H54 (cell line): ENCODE data around the gene MOBP.
A peak's percentile ranks its signal among the peaks of the same experiment; 100 is the strongest.
"Not testable (repeated sequence)": the region's sequence is repeated elsewhere in the genome, so short reads cannot be mapped to it uniquely, and the experiment has no call there.

Experiments used
- DNase-seq: peaks from one replicate; pipeline ENCODE4 v3.0.0; 2011; ENCODE audit warnings: low spot score, mixed read lengths; ENCODE audit not compliant: insufficient read length
- FAIRE-seq: peaks from 3 replicates; lab custom pipeline; 2011; peaks lifted over from hg19 to GRCh38; lab: Jason Lieb, UNC
- POLR2A ChIP-seq: IDR thresholded peaks from 2 replicates; pipeline ENCODE4 v1.6.1; 2011; ENCODE audit warnings: low read depth, mild to moderate bottlenecking, low read length

The MOBP gene

GRCh38 chr3:39438880-39439279 lies 28.6 kb upstream of the MOBP start:
- FAIRE-seq (no peak), DNase-seq (no peak)
- TF ChIP-seq POLR2A = no peak

- no peak for TF ChIP-seq POLR2A
- DNase-seq (no peak), FAIRE-seq (no peak)
Observed at GRCh38 chr3:39440316-39440715, 27.2 kb upstream of the MOBP start.

- no peak for DNase-seq
- FAIRE-seq = no peak
- TF ChIP-seq POLR2A = no peak
Observed at GRCh38 chr3:39443530-39443929, 23.9 kb upstream of the MOBP start.

- DNase-seq (no peak), FAIRE-seq (no peak)
- no peak for TF ChIP-seq POLR2A
Observed at GRCh38 chr3:39445927-39446326, 21.6 kb upstream of the MOBP start.

- TF ChIP-seq POLR2A = no peak
- FAIRE-seq = no peak
- DNase-seq = no peak
Observed at GRCh38 chr3:39446444-39446843, 21.0 kb upstream of the MOBP start.

- TF ChIP-seq POLR2A = no peak
- DNase-seq = peak; percentile 72
Observed at GRCh38 chr3:39447637-39448483, 19.6 kb upstream of the MOBP start.

GRCh38 chr3:39448506-39449233 lies 18.8 kb upstream of the MOBP start:
- FAIRE-seq (no peak), DNase-seq (no peak)
- TF ChIP-seq POLR2A = no peak

More at GRCh38 chr3:39447637-39448483, 19.6 kb upstream of the MOBP start:
- peak; percentile 92 for FAIRE-seq

GRCh38 chr3:39449796-39450195 lies 17.7 kb upstream of the MOBP start:
- DNase-seq (no peak), FAIRE-seq (no peak)
- no peak for TF ChIP-seq POLR2A

GRCh38 chr3:39453134-39453533 lies 14.3 kb upstream of the MOBP start:
- no peak for DNase-seq
- no peak for FAIRE-seq

GRCh38 chr3:39453872-39454271 lies 13.6 kb upstream of the MOBP start:
- not testable (repeated sequence) for DNase-seq, FAIRE-seq

More at GRCh38 chr3:39453134-39453533, 14.3 kb upstream of the MOBP start:
- no peak for TF ChIP-seq POLR2A

- TF ChIP-seq POLR2A = no peak
- FAIRE-seq = no peak
- no peak for DNase-seq
Observed at GRCh38 chr3:39454591-39455217, 12.8 kb upstream of the MOBP start.

GRCh38 chr3:39456159-39456558 lies 11.3 kb upstream of the MOBP start:
- FAIRE-seq = no peak
- DNase-seq = no peak
- no peak for TF ChIP-seq POLR2A

GRCh38 chr3:39457361-39457760 lies 10.1 kb upstream of the MOBP start:
- DNase-seq = no peak
- no peak for FAIRE-seq
- TF ChIP-seq POLR2A = no peak

GRCh38 chr3:39458579-39458978 lies 8.9 kb upstream of the MOBP start:
- not testable (repeated sequence) for FAIRE-seq, DNase-seq

- DNase-seq (no peak), FAIRE-seq (no peak)
- no peak for TF ChIP-seq POLR2A
Observed at GRCh38 chr3:39460677-39461076, 6.8 kb upstream of the MOBP start.
